Activated CD4-positive, CD25-positive, alpha-beta regulatory T cell treated with anti-CD3 and anti-CD28 coated beads, Interleukin-2, amount 50 U/mL, for 24 hours (primary cell): ENCODE measurements around the gene MCHR2.

Experiments used
- ATAC-seq, 2 donors: fragments of 150-1000 bp; cut with Tn5 transposase; one replicate each; pipeline ENCODE4 v1.10.0; 2021; ENCODE audit warnings: mild to moderate bottlenecking in 1 of 2, moderate library complexity in 1 of 2

Gene MCHR2

DNA sequence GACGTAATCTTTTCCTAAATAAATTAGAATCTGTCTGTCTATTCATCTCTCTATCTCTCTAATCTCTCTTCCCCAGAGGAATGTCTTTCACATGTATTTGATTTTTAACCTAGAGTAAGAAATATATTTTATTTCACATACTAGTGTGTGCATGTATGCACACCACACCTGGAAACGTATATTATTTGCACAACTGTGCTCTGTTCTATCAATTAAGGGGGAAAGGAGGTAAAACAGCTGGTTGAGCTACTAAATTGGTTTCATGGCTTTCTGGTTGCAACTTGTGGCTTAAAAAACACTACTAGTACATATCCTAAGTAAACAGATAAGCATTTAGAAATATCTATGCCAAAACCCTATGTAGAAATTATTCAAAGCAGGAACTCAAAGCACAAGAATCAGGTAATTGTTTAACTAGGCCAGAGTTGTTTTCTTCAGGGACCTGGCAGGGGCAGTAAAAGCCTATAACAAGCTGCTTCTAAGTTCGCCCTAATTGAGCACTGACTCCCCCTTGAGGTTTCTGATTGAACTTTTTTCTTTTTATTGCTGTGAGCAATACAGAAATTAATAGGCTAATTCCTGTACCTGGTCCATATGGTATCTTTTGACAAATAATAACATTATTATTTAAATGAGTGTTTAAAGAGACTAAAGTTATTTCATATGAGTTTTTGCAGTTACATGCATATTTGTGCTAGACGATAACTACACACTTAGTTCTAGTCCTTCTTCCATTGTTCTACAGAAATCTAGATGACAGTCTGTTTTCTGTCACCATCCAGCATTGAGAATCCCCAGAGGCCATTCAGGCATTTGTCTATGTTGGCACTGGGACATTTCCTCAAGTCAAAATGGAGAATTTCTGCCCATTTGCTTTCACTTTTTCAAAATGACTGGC lies 88.6 kb downstream of the MCHR2 start:
- no peak for ATAC-seq

- no peak for ATAC-seq
These were observed 92.2 kb downstream of the MCHR2 start for GRCh38 chr6:99901596-99902384.

- ATAC-seq = no peak
These were observed 99.2 kb downstream of the MCHR2 start for GRCh38 chr6:99894815-99895214.

- ATAC-seq = no peak
These were observed 107.0 kb downstream of the MCHR2 start for GRCh38 chr6:99887066-99887465.

DNA sequence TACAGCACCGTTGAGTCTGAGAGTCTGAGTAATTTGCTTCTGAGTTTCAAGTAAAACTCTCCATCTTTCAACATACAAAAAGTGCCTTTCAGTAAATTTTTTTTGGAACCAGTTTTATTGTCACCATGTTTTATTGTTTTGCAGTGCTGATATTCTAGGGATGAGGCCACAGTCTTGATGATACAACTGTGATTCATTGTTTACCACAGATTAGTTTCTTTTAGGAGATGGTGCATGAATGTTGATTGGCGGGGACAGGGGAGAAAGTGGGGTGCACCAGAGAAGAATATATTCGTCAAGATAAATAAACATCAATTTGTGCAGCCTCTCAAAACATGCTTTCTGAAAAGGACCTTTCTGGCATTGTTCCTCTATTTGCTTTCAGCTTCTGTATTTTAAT lies 109.0 kb downstream of the MCHR2 start:
- ATAC-seq = no peak

GRCh38 chr6:99882128-99882702 lies 111.8 kb downstream of the MCHR2 start:
- ATAC-seq = no peak

DNA sequence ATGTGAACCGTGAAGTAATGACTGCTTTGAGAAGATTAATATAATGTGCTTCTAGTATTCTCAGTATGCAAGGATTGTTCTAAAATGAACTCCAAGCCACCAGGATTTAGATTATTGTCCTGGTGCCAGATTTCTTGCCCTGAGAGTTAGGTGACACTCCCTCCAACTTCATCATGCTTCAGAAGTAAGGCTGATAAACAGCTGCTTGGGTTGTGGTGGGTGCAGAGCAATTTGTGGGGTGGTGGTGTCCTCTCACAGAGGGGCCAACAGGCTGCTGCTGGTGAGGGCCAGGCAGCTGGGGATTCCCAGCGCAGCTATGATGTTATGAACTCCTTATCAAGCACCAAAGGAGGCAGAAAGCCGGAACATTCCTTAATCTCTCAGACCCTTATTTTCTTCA lies 114.6 kb downstream of the MCHR2 start:
- ATAC-seq = no peak

GRCh38 chr6:99875068-99875467 lies 119.0 kb downstream of the MCHR2 start:
- no peak for ATAC-seq

- ATAC-seq = no peak
These were observed 120.9 kb downstream of the MCHR2 start for GRCh38 chr6:99873084-99873483.

GRCh38 chr6:99871641-99872040 lies 122.4 kb downstream of the MCHR2 start:
- no peak for ATAC-seq
